Nucleus accumbens (tissue), 56 donors: Measurements from ENCODE around the gene CCL14.
"Not testable (repeated sequence)": the region's sequence is repeated elsewhere in the genome, so short reads cannot be mapped to it uniquely, and the experiment has no call there.

Experiments
- DNase-seq, 56 donors: peaks; one replicate each; lab custom pipeline; 2025; lab: John Stamatoyannopoulos, UW

CCL14 gene

DNA sequence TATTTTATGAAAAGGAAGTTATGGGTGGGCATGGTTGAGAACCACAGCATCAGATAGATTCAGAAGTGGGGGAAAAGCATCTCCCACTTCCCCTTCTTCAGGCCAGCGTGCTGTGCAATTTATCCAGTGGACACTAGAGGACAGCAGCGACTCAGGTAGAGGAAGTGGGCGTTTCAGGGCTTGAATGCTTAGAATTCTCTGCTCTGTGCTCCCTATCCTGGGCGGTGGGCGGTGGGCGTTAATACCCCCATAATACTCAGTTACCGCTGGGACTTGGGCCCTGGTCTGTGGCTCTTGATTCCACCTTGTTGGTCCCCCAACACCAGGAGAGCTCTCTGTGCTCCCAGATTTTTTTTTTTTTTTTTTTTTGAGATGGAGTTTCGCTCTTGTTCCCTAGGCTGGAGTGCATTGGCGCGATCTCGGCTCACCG, 39.4 kb downstream of the CCL14 start:
- peak in 7 of 56 donors; percentile 0 to 23 (median 2) for DNase-seq

DNA sequence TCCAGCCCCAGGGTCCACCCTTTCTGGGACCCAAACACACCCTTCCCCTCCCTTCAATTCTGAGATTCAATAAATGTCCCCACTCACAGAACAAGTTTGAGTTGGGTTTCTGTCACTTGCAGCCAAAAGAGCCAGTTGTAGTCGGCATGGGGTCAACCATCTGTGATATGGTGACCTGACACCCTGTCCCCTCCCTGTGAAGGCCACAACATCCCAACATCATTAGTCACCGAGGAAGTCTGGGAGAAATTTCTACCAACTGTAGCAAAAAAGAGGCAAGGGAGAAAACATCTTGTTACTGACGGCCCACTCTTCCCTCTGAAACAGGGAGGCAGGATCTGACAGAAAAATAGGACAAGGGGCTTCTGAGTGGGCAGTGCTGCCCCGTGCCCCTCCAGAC, 42.4 kb downstream of the CCL14 start:
- no peak for DNase-seq

DNA sequence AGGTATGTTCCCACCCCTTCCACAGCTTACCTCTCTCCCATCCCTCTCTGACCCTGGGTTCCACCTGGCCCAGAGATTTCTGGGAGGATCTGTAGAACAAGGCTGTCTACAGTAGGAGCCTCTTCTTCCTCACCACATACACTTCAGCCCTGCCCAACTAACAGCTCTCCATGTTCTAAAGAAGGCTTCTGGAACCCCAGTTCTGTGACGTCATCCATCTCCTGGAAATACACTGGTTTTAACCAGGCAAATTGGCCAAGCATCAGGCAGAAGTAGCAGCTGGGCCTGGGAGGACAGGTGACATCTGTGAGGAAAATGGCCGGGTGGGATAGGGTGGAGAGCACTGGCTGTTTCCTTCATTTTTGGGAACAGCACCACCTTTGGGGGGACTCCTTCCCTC, 43.0 kb downstream of the CCL14 start, which contains the start of gene LYZL6:
Gene LYZL6, minus strand, starts transcription at position 177 of the 400 bp plus-strand sequence. CDS start 4,357 bp downstream, outside the sequence.
- no peak for DNase-seq

DNA sequence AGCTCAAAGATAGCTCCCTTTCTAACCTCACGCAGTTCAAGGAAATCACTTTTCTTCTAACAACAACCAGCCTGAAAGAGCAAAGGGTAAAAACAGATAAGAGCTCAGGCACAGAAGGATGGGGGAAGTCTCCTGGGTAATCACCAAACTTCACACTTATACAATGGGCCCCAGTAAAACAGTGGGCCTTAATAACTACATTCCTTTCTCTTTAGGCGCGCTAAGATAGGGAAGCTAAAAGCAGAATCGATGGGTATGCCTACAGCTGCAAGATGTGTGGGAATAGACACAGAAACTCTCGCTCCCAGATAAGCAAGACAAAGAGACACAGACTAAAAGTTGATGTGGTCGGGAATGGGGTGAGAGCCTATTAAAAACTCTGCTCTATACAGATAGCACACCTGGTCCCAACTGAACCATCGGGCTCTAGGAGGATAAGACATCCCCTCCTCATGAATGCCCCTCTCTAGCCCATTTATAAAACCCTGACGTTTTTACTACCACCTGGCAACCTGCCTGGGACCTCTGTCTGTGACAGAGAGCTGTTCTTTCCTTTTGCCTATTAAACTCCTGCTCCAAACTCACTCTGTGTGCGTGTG, 43.8 kb downstream of the CCL14 start:
- no peak for DNase-seq

DNA sequence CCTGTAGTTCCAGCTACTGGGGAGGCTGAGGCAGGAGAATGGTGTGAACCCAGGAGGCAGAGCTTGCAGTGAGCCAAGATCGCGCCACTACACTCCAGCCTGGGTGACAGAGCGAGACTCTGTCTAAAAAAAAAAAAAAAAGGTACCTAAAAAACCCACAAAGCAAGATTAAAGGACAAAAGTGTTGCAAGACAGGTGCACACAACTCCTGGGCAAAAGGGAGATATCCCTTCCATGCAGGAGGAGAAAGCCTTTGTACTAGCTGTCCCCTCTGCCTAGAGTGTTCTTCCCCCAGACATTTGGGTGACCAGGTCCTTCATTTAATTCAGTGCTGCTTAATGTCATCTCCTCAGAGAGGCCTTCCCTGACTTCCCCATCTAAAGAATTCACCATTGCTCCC, 48.0 kb downstream of the CCL14 start:
- not testable (repeated sequence) for DNase-seq

DNA sequence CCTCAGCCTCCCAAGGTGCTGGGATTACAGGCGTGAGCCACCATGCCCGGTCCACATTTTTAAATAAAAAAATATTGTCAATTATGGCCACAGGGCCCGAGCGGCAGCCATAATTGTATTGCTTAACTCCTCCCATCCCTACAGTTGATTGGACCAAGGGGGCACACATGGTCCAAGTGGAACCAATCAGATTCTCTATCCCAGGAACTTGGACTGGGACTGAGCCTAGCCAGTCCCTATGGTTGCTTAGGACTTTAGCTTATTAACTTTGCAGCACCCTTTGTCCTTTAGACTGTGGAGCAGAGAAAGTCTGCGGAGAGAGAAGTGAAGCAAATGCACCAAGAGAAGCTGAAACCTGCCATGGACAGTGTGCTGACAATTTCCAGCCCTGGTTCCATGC, 50.5 kb downstream of the CCL14 start:
- no peak for DNase-seq

DNA sequence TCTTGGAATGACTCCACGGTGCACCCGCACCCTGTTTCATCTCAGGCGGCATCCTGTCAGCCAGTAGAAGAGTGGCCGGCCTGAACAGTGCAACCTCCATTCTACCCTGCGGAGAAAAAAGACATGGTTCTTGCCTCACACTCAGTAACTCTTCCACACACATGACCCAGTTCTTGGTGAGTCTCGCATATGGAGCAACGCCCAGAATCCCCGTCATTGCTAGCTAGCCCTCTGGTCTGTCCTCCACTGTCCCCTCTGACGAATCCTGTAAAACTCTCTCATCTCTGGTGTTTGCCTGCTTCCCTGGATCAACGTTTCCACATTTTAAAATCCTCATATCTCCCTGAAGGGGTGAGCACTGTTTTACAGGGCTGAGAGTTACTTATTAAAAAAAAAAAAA, 51.8 kb downstream of the CCL14 start:
- DNase-seq, result no peak
